NCI-H460 (cell line): ENCODE results near the gene ICA1. TPM values are rescaled to one million over a fixed set of nuclear protein-coding genes. Genes with fewer than 3 reads are reported as not detected.

Experiments
- DNase-seq: peaks from one replicate; pipeline ENCODE4 v3.0.0-alpha.2; 2016; ENCODE audit warnings: low read depth; ENCODE audit errors: extremely low read depth
- total RNA-seq: library from RNA; depleted of rRNA; stranded (reverse); fragments of >200 nt; shearing (Covaris generic); gene quantifications from 2 replicates; pipeline ENCODE4 v1.2.3, GENCODE V29; 2014

ICA1 gene
- total RNA-seq, 1 experiment from 2014 or later = 24.1 TPM

- DNase-seq = no peak
Measured at GRCh38 chr7:8228766-8229674, 32.9 kb downstream of the ICA1 start.

- DNase-seq = no peak
Measured at GRCh38 chr7:8228068-8228467, 33.9 kb downstream of the ICA1 start.

- no peak for DNase-seq
Measured at GRCh38 chr7:8227261-8227660, 34.7 kb downstream of the ICA1 start.

- DNase-seq = no peak
Measured at GRCh38 chr7:8226501-8226900, 35.5 kb downstream of the ICA1 start.

- no peak for DNase-seq
Measured at GRCh38 chr7:8221567-8221966, 40.4 kb downstream of the ICA1 start.

GRCh38 chr7:8221101-8221495, 40.9 kb downstream of the ICA1 start:
- DNase-seq = no peak

GRCh38 chr7:8220376-8221100, 41.4 kb downstream of the ICA1 start:
- no peak for DNase-seq

GRCh38 chr7:8217200-8218068, 44.5 kb downstream of the ICA1 start:
- DNase-seq = peak; percentile 70

- no peak for DNase-seq
Measured at GRCh38 chr7:8216334-8216690, 45.7 kb downstream of the ICA1 start.

GRCh38 chr7:8215648-8216333, 46.2 kb downstream of the ICA1 start:
- no peak for DNase-seq

- DNase-seq = no peak
Measured at GRCh38 chr7:8214244-8214824, 47.6 kb downstream of the ICA1 start.

GRCh38 chr7:8213381-8213780, 48.6 kb downstream of the ICA1 start:
- DNase-seq = no peak

- no peak for DNase-seq
Measured at GRCh38 chr7:8212638-8213037, 49.3 kb downstream of the ICA1 start.

GRCh38 chr7:8211725-8212096, 50.3 kb downstream of the ICA1 start:
- no peak for DNase-seq

- DNase-seq = no peak
Measured at GRCh38 chr7:8210845-8211724, 50.9 kb downstream of the ICA1 start.

GRCh38 chr7:8209353-8209752, 52.6 kb downstream of the ICA1 start:
- DNase-seq = no peak

GRCh38 chr7:8208816-8209215, 53.2 kb downstream of the ICA1 start:
- no peak for DNase-seq

GRCh38 chr7:8206956-8207355, 55.0 kb downstream of the ICA1 start:
- DNase-seq = no peak

- DNase-seq = no peak
Measured at GRCh38 chr7:8205537-8205936, 56.4 kb downstream of the ICA1 start.
